ENCODE measurements around the gene MSI1.

The MSI1 gene

GRCh38 chr12:120368789-120369602, at the start of gene MSI1:
MSI1 (minus strand) TSS chr12:120369164; CDS start chr12:120369091, 73 bp downstream.
- no peak for DNase-seq

- DNase-seq = no peak
Observed at GRCh38 chr12:120417917-120418580, 49.1 kb upstream of the MSI1 start.

GRCh38 chr12:120416490-120417216, 47.7 kb upstream of the MSI1 start:
- DNase-seq = no peak

- no peak for DNase-seq
Observed at GRCh38 chr12:120413901-120414695, 45.1 kb upstream of the MSI1 start.

GRCh38 chr12:120412421-120412820, 43.5 kb upstream of the MSI1 start:
- no peak for DNase-seq

GRCh38 chr12:120408771-120409170, 39.8 kb upstream of the MSI1 start:
- DNase-seq = no peak

GRCh38 chr12:120406553-120406952, 37.6 kb upstream of the MSI1 start:
- DNase-seq = no peak

- DNase-seq = no peak
Observed at GRCh38 chr12:120406069-120406468, 37.1 kb upstream of the MSI1 start.

GRCh38 chr12:120404271-120404670, 35.3 kb upstream of the MSI1 start:
- DNase-seq = no peak

- DNase-seq = no peak
Observed at GRCh38 chr12:120403869-120404268, 34.9 kb upstream of the MSI1 start.

GRCh38 chr12:120402217-120402616, 33.3 kb upstream of the MSI1 start:
- DNase-seq = no peak

- DNase-seq = no peak
Observed at GRCh38 chr12:120399531-120399930, 30.6 kb upstream of the MSI1 start.

GRCh38 chr12:120397824-120398540, 29.0 kb upstream of the MSI1 start:
- DNase-seq = no peak

GRCh38 chr12:120394483-120395367, 25.8 kb upstream of the MSI1 start:
- DNase-seq = no peak

GRCh38 chr12:120390540-120391120, 21.7 kb upstream of the MSI1 start:
- no peak for DNase-seq

GRCh38 chr12:120388691-120389481, 19.9 kb upstream of the MSI1 start:
- no peak for DNase-seq

GRCh38 chr12:120381752-120382419, 12.9 kb upstream of the MSI1 start:
- DNase-seq = no peak

GRCh38 chr12:120378036-120378435, 9.1 kb upstream of the MSI1 start:
- DNase-seq = no peak

- no peak for DNase-seq
Observed at GRCh38 chr12:120377611-120378010, 8.6 kb upstream of the MSI1 start.

Data from activated CD8-positive, alpha-beta memory T cell treated with anti-CD3 and anti-CD28 coated beads, Interleukin-2, amount 50 U/mL, for 48 hours (primary cell).